ENCODE results near the gene VCX3A. TPM values are rescaled to one million over a fixed set of nuclear protein-coding genes. Genes with fewer than 3 reads are reported as not detected.

The VCX3A gene
- total RNA-seq, 1 experiment from 2014 or later, result 0.28 TPM

DNA sequence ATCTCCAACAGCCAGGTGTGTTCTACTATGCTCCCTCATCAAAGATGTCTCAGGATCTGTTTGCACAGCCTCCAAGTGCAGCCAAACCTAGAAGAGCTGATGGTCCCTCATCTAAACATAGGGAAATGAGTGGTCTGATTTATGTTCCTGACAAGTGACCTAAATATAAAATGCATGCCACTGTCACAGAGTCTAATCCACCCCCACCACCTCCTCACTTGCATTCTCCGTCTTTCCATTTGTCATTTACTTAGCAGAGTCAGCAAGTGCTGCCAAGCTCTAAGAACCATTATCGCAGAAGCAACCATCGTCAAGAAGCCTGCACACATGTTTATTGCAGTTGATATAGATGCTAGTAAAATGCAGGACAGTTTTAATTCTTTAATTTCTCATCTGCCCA, 33.1 kb upstream of the VCX3A start:
- H2BK12ac ChIP-seq (ENCODE audit: insufficient read length, low read depth, low read length), result no peak overlapping the region
- no peak overlapping the region for H4K8ac ChIP-seq (replicated peaks; ENCODE audit: insufficient read length, low read depth, low read length)
- no peak overlapping the region for H3K9ac ChIP-seq (ENCODE audit: extremely low read depth, insufficient read length, low read length)
- DNase-seq, result no peak
- no peak overlapping the region for H2AK5ac ChIP-seq (ENCODE audit: insufficient read length, low read length)
- H3K23me2 ChIP-seq (ENCODE audit: insufficient read length, low read depth, low read length, poor library complexity, severe bottlenecking), result no peaks in the 10 kb centered on the region
- Mint-ChIP-seq H3K36me3 (ENCODE audit: insufficient read depth in 1 of 3, low read depth in 3 of 3) (no peaks in the 10 kb centered on the region), H3K4me3 (no peak overlapping the region), H3K4me1 (peaks cover 21 to 23% of the 10 kb centered on the region in 2 experiments), H3K9me3 (peaks cover 0 to 3% of the 10 kb centered on the region in 2 experiments; a peak in 1 of 5 replicates), H3K27ac (peak overlapping the region in 1 of 3 experiments; percentile 10; a peak in 1 of 7 replicates), H3K27me3 (ENCODE audit: low read depth) (no peaks in the 10 kb centered on the region)
- H3K56ac ChIP-seq (ENCODE audit: insufficient read length, low read depth, low read length), result no peak overlapping the region
- H3K4me2 ChIP-seq (ENCODE audit: insufficient read depth, insufficient read length, low read length), result no peak overlapping the region
- no CpG with 5 or more reads among the region's 3 CpGs for WGBS (ENCODE audit: extremely low coverage, insufficient read length, low lambda C conversion rate)
- H3K79me2 ChIP-seq (ENCODE audit: insufficient read depth, low read length), result no peaks in the 10 kb centered on the region
- no peaks in the 10 kb centered on the region for H3K79me1 ChIP-seq (ENCODE audit: insufficient read depth, low read depth, low read length, poor library complexity, severe bottlenecking)
- H2BK20ac ChIP-seq (ENCODE audit: low read depth, low read length, poor library complexity, severe bottlenecking), result no peak overlapping the region
- H3K14ac ChIP-seq (ENCODE audit: insufficient read depth, low read length), result no peak overlapping the region
- H3K4me1 ChIP-seq (ENCODE audit: insufficient read depth, low read length), result no peaks in the 10 kb centered on the region; the same call in 1 of the 2 replicates
- no peak overlapping the region for H2AFZ ChIP-seq (ENCODE audit: low read length)
- H3K27me3 ChIP-seq (ENCODE audit: insufficient read depth, low read length), result no peaks in the 10 kb centered on the region
- no peak overlapping the region for H2BK5ac ChIP-seq (ENCODE audit: insufficient read length, low read length)
- no peak overlapping the region for H3K27ac ChIP-seq (ENCODE audit: insufficient read length, low read depth, low read length)
- H2BK15ac ChIP-seq (ENCODE audit: low read depth, low read length), result no peak overlapping the region
- H3K23ac ChIP-seq (ENCODE audit: insufficient read length, low read depth, low read length), result no peak overlapping the region
- TF ChIP-seq, protein P1, sequence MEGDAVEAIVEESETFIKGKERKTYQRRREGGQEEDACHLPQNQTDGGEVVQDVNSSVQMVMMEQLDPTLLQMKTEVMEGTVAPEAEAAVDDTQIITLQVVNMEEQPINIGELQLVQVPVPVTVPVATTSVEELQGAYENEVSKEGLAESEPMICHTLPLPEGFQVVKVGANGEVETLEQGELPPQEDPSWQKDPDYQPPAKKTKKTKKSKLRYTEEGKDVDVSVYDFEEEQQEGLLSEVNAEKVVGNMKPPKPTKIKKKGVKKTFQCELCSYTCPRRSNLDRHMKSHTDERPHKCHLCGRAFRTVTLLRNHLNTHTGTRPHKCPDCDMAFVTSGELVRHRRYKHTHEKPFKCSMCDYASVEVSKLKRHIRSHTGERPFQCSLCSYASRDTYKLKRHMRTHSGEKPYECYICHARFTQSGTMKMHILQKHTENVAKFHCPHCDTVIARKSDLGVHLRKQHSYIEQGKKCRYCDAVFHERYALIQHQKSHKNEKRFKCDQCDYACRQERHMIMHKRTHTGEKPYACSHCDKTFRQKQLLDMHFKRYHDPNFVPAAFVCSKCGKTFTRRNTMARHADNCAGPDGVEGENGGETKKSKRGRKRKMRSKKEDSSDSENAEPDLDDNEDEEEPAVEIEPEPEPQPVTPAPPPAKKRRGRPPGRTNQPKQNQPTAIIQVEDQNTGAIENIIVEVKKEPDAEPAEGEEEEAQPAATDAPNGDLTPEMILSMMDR (conservative IDR thresholded peaks at IDR 0.05), result no peak
- no peaks in the 10 kb centered on the region for H4K20me1 ChIP-seq (ENCODE audit: control insufficient read depth, insufficient read depth, insufficient read length)
- no peak overlapping the region for H3T11ph ChIP-seq (ENCODE audit: low read length)
- no peak overlapping the region for H2BK120ac ChIP-seq (ENCODE audit: low read depth, low read length, poor library complexity, severe bottlenecking)
- H4K91ac ChIP-seq (ENCODE audit: insufficient read length, low read depth, low read length), result no peak overlapping the region
- no peak overlapping the region for H4K5ac ChIP-seq (ENCODE audit: insufficient read length, low read depth, low read length)
- no peak overlapping the region for H3K4ac ChIP-seq (ENCODE audit: low read depth, low read length)
- no peaks in the 10 kb centered on the region for H3K9me3 ChIP-seq (ENCODE audit: control insufficient read depth, low read depth, low read length)
- H3K18ac ChIP-seq (ENCODE audit: insufficient read length, low read depth, low read length), result no peak overlapping the region

Data from H9 (cell line).